H1 (cell line): ENCODE data around the gene EGFR. TPM values are rescaled to one million over a fixed set of nuclear protein-coding genes. Genes with fewer than 3 reads are reported as not detected.

ENCODE experiments used
- CTCF ChIA-PET: fragments of 300-600 bp; sonication (Branson Sonifier 250); formaldehyde crosslinking; loops from one replicate; lab custom pipeline; 2021; ENCODE audit not compliant: partially characterized antibody; lab: Charles Lee
- POLR2A ChIA-PET: fragments of 300-600 bp; sonication (Branson Sonifier 250); formaldehyde crosslinking; loops from one replicate; lab custom pipeline; 2021; ENCODE audit warnings: inconsistent platforms; ENCODE audit not compliant: partially characterized antibody; lab: Charles Lee
- DNase-seq, 2 experiments: peaks; one replicate each; pipeline versions ENCODE4 v3.0.0 to v3.0.0-alpha.2; 2010 to 2022; ENCODE audit warnings: low spot score in 2 of 2, low read depth in 1 of 2, mixed read lengths in 1 of 2
- FAIRE-seq: peaks from 2 replicates; lab custom pipeline; 2011; peaks lifted over from hg19 to GRCh38; lab: Jason Lieb, UNC
- H2AFZ ChIP-seq: 2 replicates; pipeline ENCODE4 v1.8.1; 2012; ENCODE audit warnings: low read length, inconsistent platforms
- H2AK5ac ChIP-seq: 2 replicates; pipeline ENCODE4 v1.6.1; 2013; ENCODE audit warnings: low read depth, low read length
- H2BK120ac ChIP-seq: replicated peaks from 2 replicates; pipeline ENCODE3; 2013; ENCODE audit warnings: low read depth, low read length, inconsistent platforms
- H2BK12ac ChIP-seq: 2 replicates; pipeline ENCODE4 v1.6.1; 2013; ENCODE audit warnings: low read depth, low read length
- H2BK15ac ChIP-seq: 2 replicates; pipeline ENCODE4 v1.6.1; 2013; ENCODE audit warnings: low read length
- H2BK20ac ChIP-seq: 2 replicates; pipeline ENCODE4 v1.6.1; 2013; ENCODE audit warnings: low read length
- H2BK5ac ChIP-seq: 2 replicates; pipeline ENCODE4 v1.6.1; 2013; ENCODE audit warnings: low read depth, low read length
- H3K14ac ChIP-seq: 2 replicates; pipeline ENCODE4 v1.6.1; 2013; ENCODE audit warnings: inconsistent platforms; ENCODE audit not compliant: insufficient read length
- H3K18ac ChIP-seq: 2 replicates; pipeline ENCODE4 v1.6.1; 2013; ENCODE audit warnings: low read length; ENCODE audit errors: extremely low read depth
- H3K23ac ChIP-seq: 2 replicates; pipeline ENCODE4 v1.6.1; 2013; ENCODE audit warnings: inconsistent platforms; ENCODE audit not compliant: insufficient read length
- H3K23me2 ChIP-seq: 2 replicates; pipeline ENCODE4 v1.6.1; 2013; ENCODE audit warnings: low read depth, low read length
- H3K27ac ChIP-seq: 2 replicates; pipeline ENCODE4 v1.6.1; 2011; ENCODE audit warnings: low read depth, low read length, inconsistent platforms
- H3K27me3 ChIP-seq, 4 experiments: replicated peaks in 1 of 4; 1 replicate in 1 of 4; 2 replicates in 3 of 4; pipeline versions ENCODE4 v1.6.1 to v1.8.1; 2011 to 2013; ENCODE audit warnings: low read length in 3 of 4, mild to moderate bottlenecking in 3 of 4, inconsistent platforms in 2 of 4, mixed read lengths in 2 of 4, moderate library complexity in 1 of 4; ENCODE audit not compliant: control insufficient read depth in 3 of 4, insufficient read depth in 3 of 4; ENCODE audit errors: extremely low read depth in 1 of 4
- H3K36me3 ChIP-seq, 4 experiments: 2 replicates each; pipeline versions ENCODE4 v1.6.1 to v1.8.1; 2011 to 2013; ENCODE audit warnings: mild to moderate bottlenecking in 4 of 4, low read length in 3 of 4, moderate library complexity in 2 of 4, control low read depth in 1 of 4, inconsistent platforms in 1 of 4; ENCODE audit not compliant: insufficient read depth in 4 of 4, control insufficient read depth in 2 of 4
- H3K4ac ChIP-seq: replicated peaks from 2 replicates; pipeline ENCODE3; 2013; ENCODE audit warnings: low read length, low read depth, mixed read lengths, inconsistent platforms; ENCODE audit not compliant: insufficient read length
- H3K4me1 ChIP-seq, 4 experiments: replicated peaks in 1 of 4; 1 replicate in 1 of 4; 2 replicates in 3 of 4; pipeline versions ENCODE4 v1.6.1 to v1.8.1; 2011 to 2013; ENCODE audit warnings: low read length in 3 of 4, inconsistent platforms in 2 of 4, mixed read lengths in 1 of 4; ENCODE audit not compliant: insufficient read depth in 4 of 4, control insufficient read depth in 3 of 4
- H3K4me2 ChIP-seq, 2 experiments: 2 replicates each; pipeline versions ENCODE4 v1.6.1 to v1.8.1; 2011 to 2013; ENCODE audit warnings: low read depth in 2 of 2, low read length in 2 of 2, control low read depth in 1 of 2, inconsistent platforms in 1 of 2, mild to moderate bottlenecking in 1 of 2; ENCODE audit not compliant: insufficient read depth in 1 of 2
- H3K4me3 ChIP-seq, 4 experiments: fragments of 200-600, 300-600 bp in 1 of 4; sonication (generic), shearing (Covaris generic), sonication (Bioruptor Twin) in 1 of 4; 2 replicates each; pipeline versions ENCODE4 v1.5.1 to v1.8.1; 2011 to 2016; ENCODE audit warnings: low read length in 4 of 4, low read depth in 3 of 4, control low read depth in 2 of 4, inconsistent platforms in 2 of 4, mild to moderate bottlenecking in 2 of 4, mixed read lengths in 1 of 4, moderate library complexity in 1 of 4; ENCODE audit not compliant: insufficient read depth in 2 of 4; ENCODE audit errors: extremely low read depth in 1 of 4
- H3K56ac ChIP-seq: replicated peaks from 2 replicates; pipeline ENCODE3; 2013; ENCODE audit warnings: low read depth, mild to moderate bottlenecking, mixed read lengths, low read length, inconsistent platforms; ENCODE audit not compliant: insufficient read length
- H3K79me1 ChIP-seq: 2 replicates; pipeline ENCODE4 v1.6.1; 2013; ENCODE audit warnings: low read depth, low read length, control low read depth
- H3K79me2 ChIP-seq, 2 experiments: 2 replicates each; pipeline versions ENCODE4 v1.6.1 to v1.8.1; 2012 to 2013; ENCODE audit warnings: low read length in 2 of 2, mild to moderate bottlenecking in 2 of 2, inconsistent platforms in 1 of 2; ENCODE audit not compliant: insufficient read depth in 2 of 2, control insufficient read depth in 1 of 2
- H3K9ac ChIP-seq, 4 experiments: replicated peaks in 1 of 4; 1 replicate in 1 of 4; 2 replicates in 3 of 4; pipeline versions ENCODE4 v1.6.1 to v1.8.1; 2011 to 2013; ENCODE audit warnings: low read depth in 3 of 4, low read length in 3 of 4, control low read depth in 2 of 4, mild to moderate bottlenecking in 2 of 4, moderate library complexity in 2 of 4, inconsistent platforms in 1 of 4; ENCODE audit errors: extremely low read depth in 1 of 4
- H3K9me3 ChIP-seq, 2 experiments: 2 replicates each; pipeline versions ENCODE4 v1.6.1 to v1.8.1; 2012 to 2013; ENCODE audit warnings: mild to moderate bottlenecking in 2 of 2, moderate library complexity in 2 of 2, control low read depth in 1 of 2, inconsistent platforms in 1 of 2, low read depth in 1 of 2, low read length in 1 of 2, mixed read lengths in 1 of 2; ENCODE audit not compliant: insufficient read depth in 2 of 2
- H4K20me1 ChIP-seq, 2 experiments: replicated peaks in 1 of 2; 2 replicates each; pipeline versions ENCODE3 to v1.8.1; 2011 to 2013; ENCODE audit warnings: inconsistent platforms in 2 of 2, low read length in 2 of 2, mild to moderate bottlenecking in 1 of 2; ENCODE audit not compliant: insufficient read depth in 2 of 2, control insufficient read depth in 1 of 2
- H4K5ac ChIP-seq: 2 replicates; pipeline ENCODE4 v1.6.1; 2013; ENCODE audit warnings: low read length, low read depth, mixed read lengths, inconsistent platforms; ENCODE audit not compliant: insufficient read length
- H4K8ac ChIP-seq: 2 replicates; pipeline ENCODE4 v1.8.0; 2013; ENCODE audit warnings: mild to moderate bottlenecking, moderate library complexity, low read length, inconsistent platforms; ENCODE audit not compliant: insufficient read depth; ENCODE audit errors: extremely low read depth
- H4K91ac ChIP-seq: replicated peaks from 2 replicates; pipeline ENCODE3; 2013; ENCODE audit warnings: low read length, mixed read lengths, inconsistent platforms; ENCODE audit not compliant: insufficient read length
- ASH2L ChIP-seq: fragments of 200-600, 300-600 bp; sonication (generic); IDR thresholded peaks from one replicate; pipeline ENCODE4 v1.7.1; 2017; ENCODE audit warnings: low read length
- JUND ChIP-seq: IDR thresholded peaks from 2 replicates; pipeline ENCODE4 v1.6.1; 2011; ENCODE audit warnings: mild to moderate bottlenecking, improper control_type of control experiment, low read length
- MAFK ChIP-seq: IDR thresholded peaks from 2 replicates; pipeline ENCODE4 v1.6.1; 2012; ENCODE audit warnings: low read depth, mild to moderate bottlenecking, improper control_type of control experiment, low read length
- PHF8 ChIP-seq: fragments of 200-600 bp; sonication (generic); conservative IDR thresholded peaks from 2 replicates; pipeline ENCODE4 v1.7.1; 2012; ENCODE audit warnings: low read depth, mild to moderate bottlenecking, inconsistent platforms, low read length, moderate library complexity
- POLR2AphosphoS5 ChIP-seq: IDR thresholded peaks from 2 replicates; pipeline ENCODE4 v1.6.1; 2011; ENCODE audit warnings: low read depth, low read length
- RBBP5 ChIP-seq: IDR thresholded peaks from 2 replicates; pipeline ENCODE4 v1.7.1; 2012; ENCODE audit warnings: low read depth, mild to moderate bottlenecking, inconsistent platforms, low read length, moderate library complexity, borderline replicate concordance
- SAP30 ChIP-seq: fragments of 300-600 bp; sonication (generic); IDR thresholded peaks from 2 replicates; pipeline ENCODE4 v1.7.1; 2012; ENCODE audit warnings: low read length, moderate library complexity, mild to moderate bottlenecking, inconsistent platforms; ENCODE audit not compliant: insufficient read depth, insufficient replicate concordance
- SIX5 ChIP-seq: IDR thresholded peaks from 2 replicates; pipeline ENCODE4 v1.6.1; 2011; ENCODE audit warnings: mild to moderate bottlenecking, low read depth, low read length
- SP1 ChIP-seq: IDR thresholded peaks from 2 replicates; pipeline ENCODE4 v1.6.1; 2011; ENCODE audit warnings: low read depth, low read length
- SRF ChIP-seq: IDR thresholded peaks from 2 replicates; pipeline ENCODE4 v1.6.1; 2011; ENCODE audit warnings: mild to moderate bottlenecking, low read depth, low read length, moderate library complexity
- TBP ChIP-seq: IDR thresholded peaks from 2 replicates; pipeline ENCODE4 v1.6.1; 2011; ENCODE audit warnings: low read depth, low read length, improper control_type of control experiment
- WGBS, 2 experiments: shearing (Covaris generic) in 1 of 2; methylation state at CpG; one replicate each; pipeline versions ENCODE4 v1.1.6 to v1.1.7; 2013 to 2015; ENCODE audit warnings: low lambda C conversion rate in 2 of 2, mixed read lengths in 2 of 2, inconsistent platforms in 1 of 2, low coverage in 1 of 2, missing lambda C conversion rate in 1 of 2; ENCODE audit not compliant: insufficient replicate concordance in 2 of 2, insufficient coverage in 1 of 2, insufficient read length in 1 of 2; ENCODE audit errors: extremely low coverage in 1 of 2, missing lambda C conversion rate in 1 of 2; 5-methylcytosine and 5-hydroxymethylcytosine counted together
- polyA plus RNA-seq, 7 experiments: library from polyadenylated mRNA; depleted of rRNA in 3 of 7; stranded (reverse) in 5 of 7; unstranded in 2 of 7; fragments of >200 nt in 5 of 7; fragments of 200-250 nt in 2 of 7; gene quantifications; 1 replicate in 5 of 7; 2 replicates in 1 of 7; 4 replicates in 1 of 7; pipeline versions ENCODE4 v1.2.1 to v1.2.3, GENCODE V29; 2011 to 2013; ENCODE audit warnings: missing spikeins in 2 of 7, mixed read lengths in 2 of 7
- total RNA-seq: library from RNA; stranded (reverse); fragmentation: NEBNext Ultra II Directional; extraction: Animal tissue kit (Norgen Biotek cat#: 25700); gene quantifications from 2 replicates; pipeline ENCODE4 v1.2.1, GENCODE V29; 2021
- TF ChIP-seq, protein P1 (sequence below): IDR thresholded peaks from 2 replicates; pipeline ENCODE4 v1.6.1; 2012; ENCODE audit warnings: low read length, inconsistent platforms

Gene EGFR
- total and polyA plus RNA-seq, 2 of the 8 experiments (the other 6 are each of a cell fraction or from before 2014, with no cell fraction given): 1.9 to 5.8 TPM

- Histone ChIP-seq H3K79me1 (no peaks in the 10 kb centered on the region), H4K8ac (no peak overlapping the region), H3K4me1 (peaks cover 0 to 5% (median 3%) of the 10 kb centered on the region in 4 experiments; a peak in 5 of 7 replicates), H3K18ac (no peak overlapping the region), H2BK120ac (no peak overlapping the region), H4K5ac (no peak overlapping the region), H3K4me3 (no peak overlapping the region), H3K56ac (no peak overlapping the region), H2BK5ac (no peak overlapping the region), H3K9me3 (no peaks in the 10 kb centered on the region), H3K4me2 (no peak overlapping the region), H3K36me3 (no peaks in the 10 kb centered on the region), H3K79me2 (no peaks in the 10 kb centered on the region), H2BK20ac (no peak overlapping the region), H2BK12ac (no peak overlapping the region), H2BK15ac (no peak overlapping the region), H2AFZ (no peak overlapping the region), H3K4ac (no peak overlapping the region), H3K23me2 (no peaks in the 10 kb centered on the region), H2AK5ac (no peak overlapping the region), H3K14ac (no peak overlapping the region), H3K23ac (no peak overlapping the region), H4K91ac (no peak overlapping the region), H3K9ac (no peak overlapping the region), H3K27me3 (no peaks in the 10 kb centered on the region), H3K27ac (no peak overlapping the region), H4K20me1 (no peaks in the 10 kb centered on the region)
- CTCF ChIA-PET: interaction anchor here (0.9 to 1.3 kb wide), 2 partner anchors 20 to 25 kb away, joined by 3 to 4 read pairs; no protein-coding TSS in a partner anchor
- POLR2A ChIA-PET: no interaction called here
- WGBS, 2 experiments: 95% methylated on average over 10 of the region's 10 CpGs; no CpG with 5 or more reads in 1 of the 2 experiments
- DNase-seq (no peak), FAIRE-seq (no peak)
- TF ChIP-seq TBP (no peak), SAP30 (no peak), SRF (no peak), ASH2L (no peak), JUND (no peak), POLR2AphosphoS5 (no peak), MAFK (no peak), RBBP5 (no peak), PHF8 (no peak), SIX5 (no peak), SP1 (no peak)
- TF ChIP-seq, protein P1, sequence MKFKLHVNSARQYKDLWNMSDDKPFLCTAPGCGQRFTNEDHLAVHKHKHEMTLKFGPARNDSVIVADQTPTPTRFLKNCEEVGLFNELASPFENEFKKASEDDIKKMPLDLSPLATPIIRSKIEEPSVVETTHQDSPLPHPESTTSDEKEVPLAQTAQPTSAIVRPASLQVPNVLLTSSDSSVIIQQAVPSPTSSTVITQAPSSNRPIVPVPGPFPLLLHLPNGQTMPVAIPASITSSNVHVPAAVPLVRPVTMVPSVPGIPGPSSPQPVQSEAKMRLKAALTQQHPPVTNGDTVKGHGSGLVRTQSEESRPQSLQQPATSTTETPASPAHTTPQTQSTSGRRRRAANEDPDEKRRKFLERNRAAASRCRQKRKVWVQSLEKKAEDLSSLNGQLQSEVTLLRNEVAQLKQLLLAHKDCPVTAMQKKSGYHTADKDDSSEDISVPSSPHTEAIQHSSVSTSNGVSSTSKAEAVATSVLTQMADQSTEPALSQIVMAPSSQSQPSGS: no peak
These were observed 43.1 kb downstream of the EGFR start for GRCh38 chr7:55061726-55062499.
